ENCODE data around the gene VEZT.
"Not testable (repeated sequence)": the region's sequence is repeated elsewhere in the genome, so short reads cannot be mapped to it uniquely, and the experiment has no call there.

The VEZT gene

DNA sequence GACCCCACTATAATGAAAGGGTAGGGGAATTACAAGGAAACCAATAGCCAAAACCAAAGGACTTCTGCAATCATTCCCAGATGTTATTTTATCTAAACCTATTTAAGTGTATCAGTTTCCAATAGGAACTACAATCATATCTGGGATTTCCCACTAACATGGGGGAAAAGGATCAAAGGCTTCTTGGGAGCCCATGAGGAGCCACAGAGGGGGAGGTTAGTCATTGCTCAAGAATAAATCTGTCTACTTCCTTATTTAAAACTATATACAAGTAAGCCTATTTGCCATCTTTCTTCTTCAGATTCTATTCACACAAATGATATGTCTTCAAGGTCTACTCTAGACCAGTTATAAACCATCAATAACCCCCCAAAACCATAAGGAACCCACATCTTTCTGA is 33.5 kb upstream of the VEZT start:
- Histone ChIP-seq H3K27me3 (ENCODE audit: control insufficient read depth in 5 of 5, insufficient read depth in 4 of 5, low read length in 5 of 5) (no peaks in the 10 kb centered on the region), H3K9ac (ENCODE audit: low read length in 5 of 5) (no peak overlapping the region), H3K4me3 (ENCODE audit: low read depth in 1 of 5, low read length in 5 of 5) (no peak overlapping the region), H3K4me1 (ENCODE audit: control insufficient read depth in 5 of 5, insufficient read depth in 5 of 5, low read length in 5 of 5) (no peaks in the 10 kb centered on the region), H3K36me3 (ENCODE audit: control insufficient read depth in 5 of 5, insufficient read depth in 5 of 5, low read length in 5 of 5) (no peaks in the 10 kb centered on the region), H3K27ac (ENCODE audit: low read depth, low read length) (no peak overlapping the region), H3K9me3 (ENCODE audit: control insufficient read depth in 5 of 5, low read length in 5 of 5) (no peaks in the 10 kb centered on the region)

GRCh38 chr12:95185072-95185471 is 32.5 kb upstream of the VEZT start:
- H3K4me3 ChIP-seq (ENCODE audit: low read depth in 1 of 5, low read length in 5 of 5) = no peak overlapping the region
- no peak overlapping the region for H3K9ac ChIP-seq (ENCODE audit: low read length in 5 of 5)
- no peaks in the 10 kb centered on the region for H3K4me1 ChIP-seq (ENCODE audit: control insufficient read depth in 5 of 5, insufficient read depth in 5 of 5, low read length in 5 of 5)
- no peaks in the 10 kb centered on the region for H3K36me3 ChIP-seq (ENCODE audit: control insufficient read depth in 5 of 5, insufficient read depth in 5 of 5, low read length in 5 of 5)
- no peak overlapping the region for H3K27ac ChIP-seq (ENCODE audit: low read depth, low read length)
- H3K9me3 ChIP-seq (ENCODE audit: control insufficient read depth in 5 of 5, low read length in 5 of 5) = no peaks in the 10 kb centered on the region
- H3K27me3 ChIP-seq (ENCODE audit: control insufficient read depth in 5 of 5, insufficient read depth in 4 of 5, low read length in 5 of 5) = no peaks in the 10 kb centered on the region

DNA sequence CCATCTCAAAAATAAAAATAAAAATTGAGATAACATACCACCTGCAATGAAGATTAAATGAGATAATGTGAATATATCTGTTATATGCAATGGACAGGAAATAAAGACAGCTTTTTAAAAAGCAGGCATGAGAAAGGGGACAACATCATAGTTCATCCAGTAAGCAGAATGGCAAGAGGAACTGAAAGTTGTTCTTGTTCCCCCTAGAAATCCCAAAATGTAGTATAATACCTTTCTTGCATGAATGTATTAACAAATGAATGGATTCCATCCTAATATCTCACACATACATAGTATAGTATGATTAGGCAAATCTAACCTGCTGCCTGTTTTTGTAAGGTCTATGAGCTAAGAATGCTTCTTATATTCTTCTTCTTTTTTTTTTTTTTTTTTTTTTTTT is 31.8 kb upstream of the VEZT start:
- Histone ChIP-seq H3K4me1 (ENCODE audit: control insufficient read depth in 5 of 5, insufficient read depth in 5 of 5, low read length in 5 of 5) (no peaks in the 10 kb centered on the region), H3K27me3 (ENCODE audit: control insufficient read depth in 5 of 5, insufficient read depth in 4 of 5, low read length in 5 of 5) (no peaks in the 10 kb centered on the region), H3K27ac (ENCODE audit: low read depth, low read length) (no peak overlapping the region), H3K36me3 (ENCODE audit: control insufficient read depth in 5 of 5, insufficient read depth in 5 of 5, low read length in 5 of 5) (no peaks in the 10 kb centered on the region), H3K9me3 (ENCODE audit: control insufficient read depth in 5 of 5, low read length in 5 of 5) (no peaks in the 10 kb centered on the region), H3K4me3 (ENCODE audit: low read depth in 1 of 5, low read length in 5 of 5) (no peak overlapping the region), H3K9ac (ENCODE audit: low read length in 5 of 5) (no peak overlapping the region)

GRCh38 chr12:95187865-95188415 is 29.7 kb upstream of the VEZT start:
- Histone ChIP-seq H3K9me3 (ENCODE audit: control insufficient read depth in 5 of 5, low read length in 5 of 5) (no peaks in the 10 kb centered on the region), H3K27me3 (ENCODE audit: control insufficient read depth in 5 of 5, insufficient read depth in 4 of 5, low read length in 5 of 5) (no peaks in the 10 kb centered on the region), H3K36me3 (ENCODE audit: control insufficient read depth in 5 of 5, insufficient read depth in 5 of 5, low read length in 5 of 5) (no peaks in the 10 kb centered on the region), H3K4me1 (ENCODE audit: control insufficient read depth in 5 of 5, insufficient read depth in 5 of 5, low read length in 5 of 5) (peaks cover 0 to 2% (median 0%) of the 10 kb centered on the region in 5 donors), H3K9ac (ENCODE audit: low read length in 5 of 5) (no peak overlapping the region), H3K4me3 (ENCODE audit: low read depth in 1 of 5, low read length in 5 of 5) (no peak overlapping the region), H3K27ac (ENCODE audit: low read depth, low read length) (no peak overlapping the region)

GRCh38 chr12:95191060-95191696 is 26.4 kb upstream of the VEZT start:
- no peaks in the 10 kb centered on the region for H3K27me3 ChIP-seq (ENCODE audit: control insufficient read depth in 5 of 5, insufficient read depth in 4 of 5, low read length in 5 of 5)
- H3K4me3 ChIP-seq (ENCODE audit: low read depth in 1 of 5, low read length in 5 of 5) = no peak overlapping the region
- peaks cover 0 to 3% (median 0%) of the 10 kb centered on the region in 5 donors for H3K4me1 ChIP-seq (ENCODE audit: control insufficient read depth in 5 of 5, insufficient read depth in 5 of 5, low read length in 5 of 5)
- H3K9ac ChIP-seq (ENCODE audit: low read length in 5 of 5) = no peak overlapping the region
- no peaks in the 10 kb centered on the region for H3K36me3 ChIP-seq (ENCODE audit: control insufficient read depth in 5 of 5, insufficient read depth in 5 of 5, low read length in 5 of 5)
- H3K27ac ChIP-seq (ENCODE audit: low read depth, low read length) = no peak overlapping the region
- H3K9me3 ChIP-seq (ENCODE audit: control insufficient read depth in 5 of 5, low read length in 5 of 5) = no peaks in the 10 kb centered on the region

DNA sequence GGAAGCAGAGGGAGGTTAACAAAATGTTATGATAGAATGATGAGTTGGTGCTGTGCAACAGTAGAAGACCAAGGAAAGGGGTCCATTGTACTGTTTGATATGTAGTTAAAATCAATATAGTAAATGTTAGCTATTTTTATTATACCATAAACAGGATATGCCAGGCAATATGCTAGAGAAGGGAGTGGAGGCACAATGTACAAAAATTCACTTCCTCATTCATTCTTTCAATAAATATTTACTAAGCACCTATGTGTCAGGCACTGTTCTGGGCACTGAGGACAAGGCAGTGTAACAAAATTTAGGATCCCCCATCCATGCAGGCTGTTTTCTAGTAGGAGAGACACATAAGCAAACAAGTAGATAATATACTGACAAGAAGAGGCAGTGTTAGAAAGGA is 25.3 kb upstream of the VEZT start:
- no peak overlapping the region for H3K4me3 ChIP-seq (ENCODE audit: low read depth in 1 of 5, low read length in 5 of 5)
- no peaks in the 10 kb centered on the region for H3K36me3 ChIP-seq (ENCODE audit: control insufficient read depth in 5 of 5, insufficient read depth in 5 of 5, low read length in 5 of 5)
- H3K27me3 ChIP-seq (ENCODE audit: control insufficient read depth in 5 of 5, insufficient read depth in 4 of 5, low read length in 5 of 5) = no peaks in the 10 kb centered on the region
- no peaks in the 10 kb centered on the region for H3K9me3 ChIP-seq (ENCODE audit: control insufficient read depth in 5 of 5, low read length in 5 of 5)
- H3K9ac ChIP-seq (ENCODE audit: low read length in 5 of 5) = no peak overlapping the region
- no peak overlapping the region for H3K27ac ChIP-seq (ENCODE audit: low read depth, low read length)
- peaks cover 0 to 3% (median 0%) of the 10 kb centered on the region in 5 donors for H3K4me1 ChIP-seq (ENCODE audit: control insufficient read depth in 5 of 5, insufficient read depth in 5 of 5, low read length in 5 of 5)

DNA sequence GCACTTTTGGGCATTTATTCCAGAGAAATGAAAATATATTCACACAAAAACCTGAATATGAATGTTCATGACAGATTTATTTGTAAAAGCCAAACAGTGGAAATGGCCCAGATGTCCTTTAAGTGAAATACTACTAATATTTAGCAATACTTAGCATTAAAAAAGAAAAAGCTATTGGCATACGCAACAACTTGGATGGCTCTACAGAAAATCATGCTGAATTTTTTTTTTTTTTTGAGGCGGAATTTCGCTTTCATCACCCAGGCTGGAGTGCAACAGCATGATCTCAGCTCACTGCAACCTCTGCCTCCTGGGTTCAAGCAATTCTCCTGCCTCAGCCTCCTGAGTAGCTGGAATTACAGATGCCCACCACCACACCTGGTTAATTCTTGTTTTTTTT is 24.5 kb upstream of the VEZT start:
- Histone ChIP-seq H3K4me3 (ENCODE audit: low read depth in 1 of 5, low read length in 5 of 5) (no peak overlapping the region), H3K4me1 (ENCODE audit: control insufficient read depth in 5 of 5, insufficient read depth in 5 of 5, low read length in 5 of 5) (peaks cover 0 to 3% (median 0%) of the 10 kb centered on the region in 5 donors), H3K36me3 (ENCODE audit: control insufficient read depth in 5 of 5, insufficient read depth in 5 of 5, low read length in 5 of 5) (no peaks in the 10 kb centered on the region), H3K9me3 (ENCODE audit: control insufficient read depth in 5 of 5, low read length in 5 of 5) (no peaks in the 10 kb centered on the region), H3K9ac (ENCODE audit: low read length in 5 of 5) (no peak overlapping the region), H3K27ac (ENCODE audit: low read depth, low read length) (no peak overlapping the region), H3K27me3 (ENCODE audit: control insufficient read depth in 5 of 5, insufficient read depth in 4 of 5, low read length in 5 of 5) (no peaks in the 10 kb centered on the region)

- no peaks in the 10 kb centered on the region for H3K27me3 ChIP-seq (ENCODE audit: control insufficient read depth in 5 of 5, insufficient read depth in 4 of 5, low read length in 5 of 5)
- no peaks in the 10 kb centered on the region for H3K36me3 ChIP-seq (ENCODE audit: control insufficient read depth in 5 of 5, insufficient read depth in 5 of 5, low read length in 5 of 5)
- no peak overlapping the region for H3K4me3 ChIP-seq (ENCODE audit: low read depth in 1 of 5, low read length in 5 of 5)
- H3K4me1 ChIP-seq (ENCODE audit: control insufficient read depth in 5 of 5, insufficient read depth in 5 of 5, low read length in 5 of 5) = peaks cover 0 to 4% (median 1%) of the 10 kb centered on the region in 5 donors
- no peaks in the 10 kb centered on the region for H3K9me3 ChIP-seq (ENCODE audit: control insufficient read depth in 5 of 5, low read length in 5 of 5)
- H3K27ac ChIP-seq (ENCODE audit: low read depth, low read length) = no peak overlapping the region
- H3K9ac ChIP-seq (ENCODE audit: low read length in 5 of 5) = no peak overlapping the region
Observed at GRCh38 chr12:95195122-95195521, 22.5 kb upstream of the VEZT start.

GRCh38 chr12:95196875-95197569 is 20.6 kb upstream of the VEZT start:
- not testable (repeated sequence) for H3K9me3 ChIP-seq (ENCODE audit: control insufficient read depth in 5 of 5, low read length in 5 of 5); H3K4me3 ChIP-seq (ENCODE audit: low read depth in 1 of 5, low read length in 5 of 5); H3K9ac ChIP-seq (ENCODE audit: low read length in 5 of 5); H3K27me3 ChIP-seq (ENCODE audit: control insufficient read depth in 5 of 5, insufficient read depth in 4 of 5, low read length in 5 of 5); H3K27ac ChIP-seq (ENCODE audit: low read depth, low read length); H3K36me3 ChIP-seq (ENCODE audit: control insufficient read depth in 5 of 5, insufficient read depth in 5 of 5, low read length in 5 of 5)
- H3K4me1 ChIP-seq (ENCODE audit: control insufficient read depth in 5 of 5, insufficient read depth in 5 of 5, low read length in 5 of 5) = peaks cover 0 to 17% (median 11%) of the 10 kb centered on the region in 5 donors

GRCh38 chr12:95197636-95198035 is 20.0 kb upstream of the VEZT start:
- Histone ChIP-seq H3K9ac (ENCODE audit: low read length in 5 of 5) (no peak overlapping the region), H3K27me3 (ENCODE audit: control insufficient read depth in 5 of 5, insufficient read depth in 4 of 5, low read length in 5 of 5) (no peaks in the 10 kb centered on the region), H3K4me3 (ENCODE audit: low read depth in 1 of 5, low read length in 5 of 5) (no peak overlapping the region), H3K36me3 (ENCODE audit: control insufficient read depth in 5 of 5, insufficient read depth in 5 of 5, low read length in 5 of 5) (no peaks in the 10 kb centered on the region), H3K4me1 (ENCODE audit: control insufficient read depth in 5 of 5, insufficient read depth in 5 of 5, low read length in 5 of 5) (peaks cover 0 to 19% (median 12%) of the 10 kb centered on the region in 5 donors), H3K27ac (ENCODE audit: low read depth, low read length) (no peak overlapping the region), H3K9me3 (ENCODE audit: control insufficient read depth in 5 of 5, low read length in 5 of 5) (no peaks in the 10 kb centered on the region)

Measured in subcutaneous abdominal adipose tissue (tissue), 5 donors.